Central memory CD4-positive, alpha-beta T cell (primary cell): ENCODE data around the gene RPTOR.

Experiments used
- DNase-seq: peaks from one replicate; pipeline ENCODE4 v3.0.0; 2022

Gene RPTOR

DNA sequence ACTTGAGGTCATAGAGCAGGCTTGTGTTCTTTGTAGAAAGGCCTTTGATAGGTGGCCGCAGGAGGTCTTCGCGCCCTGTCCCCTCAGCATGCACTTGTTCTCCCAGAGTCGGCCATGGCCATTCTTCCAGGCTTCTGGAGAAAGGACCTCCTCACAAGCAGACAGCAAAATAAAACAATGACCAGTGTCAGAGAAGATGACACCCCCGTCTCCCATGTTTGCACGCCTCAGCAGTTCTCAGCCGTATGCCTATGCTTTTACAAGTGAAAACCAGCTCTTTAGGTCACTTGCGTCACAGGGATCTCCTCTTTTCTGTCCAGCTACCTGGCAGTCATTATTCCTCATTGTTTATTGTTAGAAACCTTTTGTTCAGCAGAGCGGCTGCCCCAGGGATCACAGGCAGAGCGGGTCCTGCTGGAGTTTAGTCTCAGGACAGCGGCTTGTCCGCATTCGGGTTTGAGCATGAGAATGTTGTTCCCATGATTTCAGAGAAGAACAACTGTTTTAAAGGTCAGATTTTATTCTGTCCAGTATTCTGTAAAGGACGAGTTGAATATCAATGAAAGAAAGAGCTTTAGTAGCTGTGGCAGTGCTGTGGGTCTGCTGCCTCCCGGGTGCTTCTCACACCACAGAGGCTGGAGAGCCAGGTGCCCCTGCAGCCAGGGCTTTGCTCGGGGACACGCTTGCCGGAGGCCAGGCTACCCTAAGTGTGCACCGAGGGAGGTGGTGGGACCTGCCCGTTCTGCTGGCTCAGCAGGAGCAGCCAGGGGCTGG is 123.9 kb downstream of the RPTOR start:
- no peak for DNase-seq

- DNase-seq: no peak
Measured at GRCh38 chr17:80671039-80671824, 126.6 kb downstream of the RPTOR start.

DNA sequence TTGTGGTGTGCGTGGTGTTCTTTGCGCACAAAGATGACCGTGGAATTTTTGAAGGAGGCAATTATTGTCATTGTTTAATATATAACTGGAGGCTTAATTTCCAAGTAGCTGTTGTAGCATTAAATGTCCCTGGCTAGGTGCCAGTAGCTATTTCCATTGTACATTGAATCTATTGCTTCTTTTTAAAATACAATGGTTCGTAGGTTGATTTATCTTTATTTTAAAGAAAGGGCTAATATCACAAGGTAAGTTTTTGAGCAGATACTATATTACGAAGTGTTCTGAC is 127.1 kb downstream of the RPTOR start:
- no peak for DNase-seq

DNA sequence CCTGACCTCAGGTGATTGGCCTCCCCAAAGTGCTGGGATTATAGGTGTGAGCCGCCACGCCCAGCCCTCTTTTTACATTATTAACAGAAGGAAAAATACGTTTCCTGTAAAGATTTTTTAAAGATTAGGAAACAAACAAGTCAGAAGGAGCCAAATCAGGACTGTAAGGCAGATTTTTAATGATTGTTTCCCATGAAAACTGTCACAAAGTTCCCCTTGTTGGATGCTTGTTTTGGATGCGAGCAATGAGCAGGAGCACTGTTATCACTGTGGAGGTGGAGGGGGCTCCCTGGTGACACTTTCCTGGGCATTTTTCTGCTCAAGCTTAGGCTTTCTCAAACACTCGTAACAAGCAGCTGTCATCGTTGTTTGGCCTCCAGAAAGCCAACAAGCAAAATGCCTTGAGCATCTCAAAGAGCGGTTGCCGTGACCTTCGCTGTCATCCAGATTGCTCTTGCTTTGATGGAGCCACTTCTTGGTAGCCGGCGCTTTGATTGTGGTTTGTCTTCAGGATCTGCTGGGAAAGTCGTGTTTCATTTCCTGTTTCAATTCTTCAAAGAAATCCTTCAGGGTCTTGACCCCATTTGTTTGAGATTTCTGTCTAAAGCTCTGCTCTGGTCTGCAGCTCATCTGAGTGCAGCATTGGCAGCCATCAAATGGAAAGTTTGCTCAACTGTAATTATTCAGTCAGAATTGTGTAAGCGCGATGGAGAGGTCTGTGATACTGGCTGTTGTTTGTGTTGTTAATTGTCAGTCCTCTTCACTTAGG is 128.7 kb downstream of the RPTOR start:
- DNase-seq: no peak

DNA sequence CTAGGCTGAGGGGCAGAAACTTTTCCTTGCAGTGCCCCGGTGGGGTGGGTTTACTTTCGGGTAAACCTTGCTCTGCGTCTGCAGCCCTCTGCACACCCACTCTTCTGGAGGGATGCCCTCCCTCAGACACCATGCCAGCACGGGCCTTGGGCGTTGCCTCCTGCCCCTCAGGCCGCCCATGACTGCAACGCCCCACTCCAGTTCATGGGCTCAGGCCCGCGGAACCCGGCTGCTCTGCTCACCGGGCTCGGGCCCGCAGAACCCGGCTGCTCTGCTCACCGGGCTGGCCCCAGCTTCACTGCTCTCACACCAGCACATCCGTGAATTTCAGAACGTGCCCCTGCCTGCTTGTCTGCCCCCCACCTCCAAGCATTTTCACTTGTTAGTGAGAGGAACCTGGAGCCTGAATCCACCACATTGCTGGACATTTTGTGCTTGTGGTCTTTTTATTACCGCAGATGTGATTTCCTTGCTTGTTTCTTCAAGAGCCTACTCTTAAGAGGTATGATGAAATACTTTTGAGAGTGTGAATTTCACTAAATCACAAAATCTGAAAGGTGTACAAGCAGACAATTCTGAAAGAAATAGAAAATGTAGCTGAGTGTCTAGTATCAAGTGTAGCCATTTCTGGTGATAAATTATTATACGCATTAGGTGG is 130.9 kb downstream of the RPTOR start:
- no peak for DNase-seq

GRCh38 chr17:80676096-80676466 is 131.4 kb downstream of the RPTOR start:
- no peak for DNase-seq

GRCh38 chr17:80676564-80676963 is 131.9 kb downstream of the RPTOR start:
- DNase-seq: no peak

DNA sequence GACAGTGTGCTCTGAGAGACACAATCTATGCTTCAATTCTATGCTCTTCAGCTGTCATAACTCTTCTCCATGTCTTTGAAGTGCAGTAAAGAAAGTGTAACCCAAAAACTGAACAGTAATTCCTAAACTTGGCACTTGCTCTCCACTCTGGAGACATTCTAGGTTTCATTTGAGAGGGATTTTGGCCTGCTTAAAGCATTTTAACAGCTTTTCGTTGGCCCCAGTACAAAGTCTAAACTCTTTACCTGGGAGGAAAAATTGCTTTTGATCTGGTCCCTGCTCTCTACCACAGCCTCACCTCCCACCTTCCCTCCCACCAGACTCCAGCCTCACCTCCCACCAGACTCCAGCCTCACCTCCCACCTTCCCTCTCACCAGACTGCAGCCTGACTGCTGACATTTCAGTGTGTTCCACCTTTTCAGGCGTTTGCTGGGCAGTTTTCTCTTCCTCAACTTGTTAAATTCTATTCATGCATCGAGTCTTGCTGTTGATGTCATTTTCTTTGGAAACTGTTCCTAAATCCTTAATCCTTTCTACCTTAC is 132.6 kb downstream of the RPTOR start:
- DNase-seq: no peak

DNA sequence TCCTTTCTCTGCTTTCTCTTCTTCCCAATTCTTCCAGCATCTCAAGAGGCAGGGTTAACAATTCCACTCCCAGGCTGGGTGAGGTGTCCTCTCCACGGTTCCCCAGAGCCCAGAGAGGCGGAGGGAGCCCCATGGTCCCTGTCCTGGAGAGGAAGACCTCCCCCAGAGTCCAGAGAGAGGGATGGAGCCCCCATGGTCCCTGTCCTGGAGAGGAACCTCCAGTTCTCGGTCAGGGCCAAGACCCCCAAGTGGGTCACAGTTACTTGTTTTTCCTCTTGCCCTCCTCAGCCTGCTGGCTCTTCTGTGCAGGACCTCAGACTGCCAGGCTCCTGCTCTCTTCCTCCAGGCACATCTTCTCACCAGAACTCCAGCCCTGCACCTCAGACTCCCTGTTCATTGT is 135.2 kb downstream of the RPTOR start:
- DNase-seq: no peak

- no peak for DNase-seq
Measured at GRCh38 chr17:80681215-80681614, 136.6 kb downstream of the RPTOR start.

- DNase-seq: no peak
Measured at GRCh38 chr17:80682372-80682771, 137.7 kb downstream of the RPTOR start.

DNA sequence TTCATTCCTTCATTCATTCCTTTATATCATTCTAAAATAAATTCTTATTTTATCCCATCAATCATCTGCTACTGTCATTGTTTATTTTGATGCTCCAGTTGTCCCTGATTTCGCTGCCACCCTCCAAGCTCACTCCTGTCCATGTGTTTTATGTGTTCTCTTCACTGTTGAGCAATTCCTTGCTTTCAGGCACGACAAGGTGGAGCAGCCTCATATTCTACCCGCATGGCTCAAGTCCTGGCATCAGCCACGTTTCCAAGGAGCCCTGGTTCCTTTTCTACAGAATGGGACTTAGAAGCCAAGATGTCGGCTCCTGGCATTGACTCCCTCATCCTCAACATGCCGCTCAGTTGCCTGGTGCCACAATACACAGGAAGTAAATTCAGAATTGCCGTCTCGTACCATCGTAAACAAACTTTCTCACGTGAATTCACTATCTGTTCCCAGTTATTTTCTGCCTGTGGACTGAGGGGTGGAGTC is 139.0 kb downstream of the RPTOR start:
- DNase-seq: no peak

DNA sequence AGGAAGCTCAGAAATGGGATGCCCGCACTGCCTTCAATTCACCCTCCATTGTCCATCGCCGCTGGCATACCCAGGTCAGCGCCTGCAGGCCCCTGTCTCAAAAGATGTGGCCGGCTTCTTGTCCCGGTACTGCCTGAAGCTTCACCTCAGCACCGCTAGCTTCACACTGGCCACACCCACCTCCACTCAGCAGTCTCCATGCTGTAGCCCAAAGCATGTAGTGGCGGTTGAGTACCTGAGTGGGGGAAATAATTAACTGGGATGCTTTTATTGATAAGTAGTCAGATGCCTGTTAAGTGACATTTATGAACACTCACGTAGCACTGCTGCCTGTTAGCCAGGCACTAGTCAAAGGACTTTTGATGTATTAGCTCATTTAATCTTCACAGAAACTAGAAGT is 143.2 kb downstream of the RPTOR start:
- DNase-seq: no peak

GRCh38 chr17:80689129-80689619 is 144.5 kb downstream of the RPTOR start:
- DNase-seq: no peak

DNA sequence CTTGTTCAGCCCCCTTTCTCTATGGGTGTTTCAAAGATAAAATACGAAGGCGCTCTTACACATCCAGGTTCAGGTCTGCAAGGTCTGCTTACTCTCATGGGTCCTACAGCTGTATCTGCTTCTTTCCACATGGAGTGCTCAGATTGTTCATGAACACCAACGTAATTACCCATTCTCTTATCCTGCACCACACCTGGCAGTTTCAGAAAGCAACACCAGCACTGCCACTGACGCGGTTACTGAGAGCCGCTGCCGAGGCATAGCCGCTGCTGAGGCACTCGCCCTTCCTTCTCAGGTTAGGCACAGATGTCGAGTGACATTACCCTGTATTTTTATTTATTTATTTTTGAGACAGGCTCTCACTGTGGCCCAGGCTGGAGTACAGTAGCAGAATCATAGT is 147.1 kb downstream of the RPTOR start:
- DNase-seq: no peak

DNA sequence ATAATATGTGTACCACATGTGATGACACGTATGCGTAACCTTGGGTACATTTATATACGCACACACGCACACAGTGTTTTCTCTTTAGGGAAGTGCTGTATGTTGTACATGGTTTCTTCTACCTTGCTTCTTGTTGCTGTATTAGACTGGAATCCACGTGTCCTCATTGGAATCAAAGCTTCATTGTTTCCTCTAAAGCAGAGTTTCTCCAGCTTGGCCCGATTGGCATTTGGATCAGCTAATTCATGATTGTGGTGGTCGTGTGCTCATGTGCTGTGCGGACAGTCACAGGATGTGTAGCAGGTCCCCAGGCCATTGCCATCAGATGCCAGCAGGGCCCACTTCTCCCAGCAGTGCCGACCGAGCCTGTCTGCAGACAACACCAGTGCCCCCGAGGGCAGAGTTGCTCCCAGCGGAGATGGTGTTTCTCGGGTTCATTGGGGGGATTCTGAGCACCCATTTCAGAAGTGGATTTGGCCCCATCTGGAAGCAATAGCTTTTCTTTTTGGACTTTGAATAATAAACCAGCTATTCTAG is 148.4 kb downstream of the RPTOR start:
- no peak for DNase-seq

DNA sequence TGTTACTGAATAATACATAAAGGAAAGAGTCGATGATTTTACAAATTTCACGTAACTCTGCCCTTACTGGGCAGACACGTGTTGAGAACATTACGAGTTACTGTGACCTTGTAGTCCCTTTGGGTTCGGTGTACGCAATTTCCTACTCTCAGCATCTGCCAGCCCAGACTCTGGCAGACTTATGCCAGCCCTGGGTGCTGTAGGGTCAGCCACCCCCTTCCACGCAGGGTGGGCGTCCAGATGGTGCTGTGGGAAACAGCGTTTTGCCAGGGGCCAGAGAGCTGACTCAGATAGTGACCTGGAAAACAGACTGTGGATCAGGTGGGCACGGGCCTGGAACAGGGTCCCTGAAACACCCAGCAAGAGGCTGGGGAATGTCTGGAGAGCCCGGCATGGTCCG is 148.9 kb downstream of the RPTOR start:
- DNase-seq: no peak

DNA sequence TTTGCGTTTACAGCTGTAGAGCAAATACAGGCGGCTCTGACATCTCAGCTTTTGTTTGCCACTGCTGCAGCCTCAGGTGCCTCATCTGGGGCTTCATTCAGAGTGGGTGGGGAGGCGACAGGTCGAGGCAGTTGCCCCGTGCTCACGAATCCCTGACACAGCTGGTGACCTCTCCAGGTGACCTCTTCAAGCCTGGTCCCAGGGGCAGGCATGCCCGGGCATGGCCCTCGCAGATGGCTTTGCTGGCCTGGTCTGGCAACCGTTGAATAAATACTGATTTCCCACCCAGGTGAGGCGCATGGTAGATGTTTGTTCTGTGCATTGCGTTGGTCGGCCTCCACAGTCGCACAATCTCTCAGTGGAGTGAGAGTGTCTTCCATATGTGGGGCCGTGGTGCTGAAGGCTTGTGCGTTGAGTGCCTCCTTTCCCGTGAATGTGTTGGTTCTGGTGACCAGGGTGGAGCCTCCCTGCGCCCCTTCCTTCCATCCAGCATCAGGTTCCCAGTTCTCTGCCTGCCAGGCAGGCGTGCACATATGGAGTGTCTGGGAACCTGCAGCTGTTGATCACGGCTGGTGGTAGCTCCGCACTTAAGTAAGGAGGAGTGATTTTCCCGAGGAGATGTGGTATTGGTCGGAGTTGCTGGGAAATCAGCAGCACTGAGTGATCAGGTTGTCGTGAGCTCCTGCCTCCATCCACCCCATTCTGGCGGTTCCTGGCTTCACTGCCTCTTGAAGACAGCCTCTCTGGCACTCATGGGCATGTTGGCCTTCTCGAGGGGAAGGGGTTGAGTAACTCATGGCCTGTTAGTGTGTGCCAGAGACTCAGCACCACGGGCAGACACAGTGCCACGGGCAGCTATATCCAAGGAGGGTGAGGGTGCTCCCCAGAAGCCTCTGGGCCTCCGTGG is 149.7 kb downstream of the RPTOR start:
- no peak for DNase-seq

DNA sequence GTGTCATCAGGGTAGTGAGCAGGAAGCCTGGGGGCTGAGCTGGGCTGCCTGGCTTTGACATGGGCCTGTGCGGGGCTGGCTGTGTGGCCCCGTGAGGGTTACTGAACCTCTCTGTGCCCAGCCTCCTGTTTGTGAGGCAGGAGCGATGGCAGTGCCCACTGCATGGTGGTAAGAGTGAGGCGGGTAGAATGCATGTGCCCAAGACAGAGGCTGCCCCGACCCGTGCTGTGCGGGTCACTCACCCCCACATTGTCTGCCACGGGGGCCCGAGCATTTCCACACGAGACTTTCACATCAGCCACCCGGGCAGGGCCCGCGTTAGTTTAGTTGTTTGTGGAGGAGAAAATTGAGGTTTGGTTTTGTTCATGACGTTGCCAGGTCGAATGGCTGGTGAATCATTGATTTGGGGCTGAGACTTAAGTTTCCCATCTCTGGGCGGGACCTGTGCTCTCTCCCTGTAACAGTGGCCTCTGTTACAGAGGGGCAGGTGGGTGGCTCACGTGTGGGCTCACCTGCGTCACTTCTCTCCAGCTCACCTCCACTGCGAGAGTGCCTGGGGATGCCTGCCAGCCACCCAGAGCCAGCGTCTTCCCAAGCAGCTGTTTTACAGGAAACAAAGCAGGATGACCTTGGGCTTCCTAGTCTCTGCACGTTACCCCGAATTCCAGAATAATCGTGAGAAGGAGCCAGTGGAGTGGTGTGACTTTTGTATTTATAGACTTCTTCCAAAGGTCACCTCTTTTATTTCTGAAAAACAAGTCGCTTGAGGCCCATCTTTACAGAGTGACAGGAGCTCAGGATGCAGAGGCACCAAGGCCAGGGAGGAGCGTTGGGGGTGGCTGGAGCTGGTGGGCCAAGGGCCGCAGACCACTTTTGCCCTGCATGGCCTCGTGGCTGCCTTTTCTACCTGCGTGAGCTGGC is 150.6 kb downstream of the RPTOR start:
- no peak for DNase-seq

GRCh38 chr17:80695979-80696378 is 151.3 kb downstream of the RPTOR start:
- DNase-seq: no peak
